HG03135 (cell line): ENCODE data around the gene CIAO2A.
A peak's percentile ranks its signal among the peaks of the same experiment; 100 is the strongest.
"Not testable (repeated sequence)": the region's sequence is repeated elsewhere in the genome, so short reads cannot be mapped to it uniquely, and the experiment has no call there.

ENCODE experiments used
- ATAC-seq: cut with Tn5 transposase; IDR thresholded peaks from one replicate; pipeline ENCODE4 v1.9.1; 2021; ENCODE audit warnings: mild to moderate bottlenecking, moderate library complexity; ENCODE audit not compliant: unreplicated experiment

The CIAO2A gene

GRCh38 chr15:64072812-64073211 is 20.8 kb downstream of the CIAO2A start:
- ATAC-seq: no peak

GRCh38 chr15:64071931-64072765 is 21.5 kb downstream of the CIAO2A start:
- ATAC-seq: no peak

DNA sequence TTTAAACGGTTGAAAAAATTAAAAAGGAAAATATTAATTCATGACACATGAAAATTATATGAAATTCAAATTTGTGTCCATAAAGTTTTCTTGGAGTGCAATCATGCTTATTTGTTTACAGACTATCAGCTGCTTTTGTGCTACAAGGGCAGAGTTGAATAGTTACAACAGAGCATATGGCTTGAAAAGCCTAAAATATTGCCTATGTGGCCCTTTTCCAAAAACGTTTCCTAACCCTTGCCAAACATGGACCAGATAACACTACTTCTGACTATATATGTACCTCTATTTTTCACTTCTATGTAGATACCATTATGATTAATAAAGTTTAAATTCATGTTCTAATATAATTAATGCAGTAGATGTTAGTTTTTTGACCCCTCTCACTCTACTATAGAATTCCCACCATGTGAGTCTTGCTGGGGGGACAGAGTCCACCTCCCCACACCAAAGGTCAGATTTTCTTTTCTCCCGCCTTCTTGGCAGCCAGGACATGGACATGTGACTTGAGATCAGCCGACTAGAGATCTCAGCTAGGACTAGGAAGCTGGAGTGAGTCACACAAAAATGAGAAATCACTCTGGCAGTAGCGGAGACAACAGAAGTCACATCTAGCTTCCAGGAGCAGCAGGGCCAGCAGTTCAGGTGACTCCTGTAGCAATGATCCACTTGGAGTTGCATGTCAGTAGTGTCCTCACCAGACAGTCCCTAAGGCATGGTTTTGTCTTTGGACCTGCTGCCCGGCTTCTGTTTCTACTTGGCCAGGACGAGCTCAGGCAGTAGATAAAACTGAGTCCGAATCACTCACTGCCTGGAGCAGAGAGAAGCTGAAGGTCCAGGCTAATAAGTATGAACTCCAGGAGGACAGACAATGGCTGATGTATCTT is 22.4 kb downstream of the CIAO2A start:
- no peak for ATAC-seq

DNA sequence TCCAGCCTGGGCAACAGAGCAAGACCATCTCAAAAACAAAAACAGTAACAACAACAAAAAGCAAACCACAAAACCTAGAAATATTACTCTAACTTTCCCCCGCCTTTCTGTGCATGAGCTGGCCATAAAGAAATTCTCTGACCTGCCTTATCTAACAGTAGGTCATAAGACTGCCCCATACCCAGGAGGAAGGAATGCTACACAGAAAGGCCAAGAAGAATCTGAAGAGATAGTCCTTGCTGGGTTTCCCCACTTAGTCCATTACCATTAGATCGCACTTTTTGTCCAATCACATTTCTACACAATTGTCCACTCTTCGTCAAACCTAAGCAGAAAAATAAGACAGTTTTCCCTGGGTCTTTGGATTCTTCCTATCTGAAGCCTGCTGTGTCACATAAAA is 23.5 kb downstream of the CIAO2A start:
- ATAC-seq: no peak

DNA sequence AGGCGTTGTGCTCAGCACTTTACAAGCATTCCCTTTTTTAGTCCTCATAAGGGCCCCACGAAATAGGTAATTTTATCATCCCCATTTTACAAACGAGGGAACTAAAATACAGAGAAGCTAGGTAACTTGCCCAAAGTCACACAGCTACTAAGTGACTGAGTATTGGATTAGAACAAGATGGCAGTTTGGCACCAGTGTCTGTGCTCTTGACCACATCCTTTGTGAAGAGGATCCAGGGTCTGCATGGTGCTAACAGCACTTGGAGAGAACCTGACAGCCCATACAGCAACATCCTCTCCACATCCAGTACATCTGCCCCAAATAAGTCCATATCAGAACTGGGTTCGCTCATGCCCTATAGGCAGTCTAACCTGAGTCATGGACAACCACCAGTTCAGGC is 25.5 kb downstream of the CIAO2A start:
- ATAC-seq: no peak

- no peak for ATAC-seq
Measured at GRCh38 chr15:64067564-64068030, 26.0 kb downstream of the CIAO2A start.

DNA sequence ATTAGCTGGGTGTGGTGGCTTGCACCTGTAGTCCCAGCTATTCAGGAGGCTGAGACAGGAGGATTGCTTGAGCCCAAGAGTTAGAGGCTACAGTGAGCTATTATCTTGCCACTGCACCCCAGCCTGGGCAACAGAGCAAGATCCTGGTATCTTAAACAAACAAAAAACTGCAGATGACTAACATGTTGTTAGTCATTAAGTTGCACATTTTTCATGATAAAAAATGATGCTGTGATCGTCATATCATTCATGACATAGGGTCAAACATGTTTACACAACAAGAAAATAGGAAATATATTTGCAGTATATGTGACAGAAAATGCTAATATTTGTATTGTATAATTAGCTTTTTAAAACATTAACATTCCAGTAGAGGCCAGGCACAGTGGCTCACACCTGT is 27.2 kb downstream of the CIAO2A start:
- no peak for ATAC-seq

- no peak for ATAC-seq
Measured at GRCh38 chr15:64060716-64061115, 32.9 kb downstream of the CIAO2A start.

DNA sequence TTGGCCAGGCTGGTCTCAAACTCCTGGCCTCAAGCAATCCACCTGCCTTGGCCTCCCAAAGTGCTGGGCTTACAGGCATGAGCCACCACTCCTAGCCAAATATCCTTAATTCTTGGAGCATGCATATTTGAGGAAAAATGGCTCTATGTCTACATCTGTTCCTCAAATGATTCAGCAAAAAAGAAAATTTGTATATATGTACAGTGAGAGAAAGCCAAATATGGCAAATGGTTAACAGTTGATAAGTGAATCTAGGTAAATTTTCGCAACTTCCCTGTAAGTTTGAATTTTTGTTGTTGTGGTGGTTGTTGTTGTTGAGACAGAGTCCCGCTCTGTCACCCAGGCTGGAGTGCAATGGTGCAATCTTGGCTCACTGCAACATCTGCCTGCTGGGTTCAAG is 34.5 kb downstream of the CIAO2A start:
- not testable (repeated sequence) for ATAC-seq

- ATAC-seq: no peak
Measured at GRCh38 chr15:64058279-64058678, 35.4 kb downstream of the CIAO2A start.

GRCh38 chr15:64053674-64054073 is 40.0 kb downstream of the CIAO2A start:
- not testable (repeated sequence) for ATAC-seq

- ATAC-seq: no peak
Measured at GRCh38 chr15:64052925-64053491, 40.6 kb downstream of the CIAO2A start.

DNA sequence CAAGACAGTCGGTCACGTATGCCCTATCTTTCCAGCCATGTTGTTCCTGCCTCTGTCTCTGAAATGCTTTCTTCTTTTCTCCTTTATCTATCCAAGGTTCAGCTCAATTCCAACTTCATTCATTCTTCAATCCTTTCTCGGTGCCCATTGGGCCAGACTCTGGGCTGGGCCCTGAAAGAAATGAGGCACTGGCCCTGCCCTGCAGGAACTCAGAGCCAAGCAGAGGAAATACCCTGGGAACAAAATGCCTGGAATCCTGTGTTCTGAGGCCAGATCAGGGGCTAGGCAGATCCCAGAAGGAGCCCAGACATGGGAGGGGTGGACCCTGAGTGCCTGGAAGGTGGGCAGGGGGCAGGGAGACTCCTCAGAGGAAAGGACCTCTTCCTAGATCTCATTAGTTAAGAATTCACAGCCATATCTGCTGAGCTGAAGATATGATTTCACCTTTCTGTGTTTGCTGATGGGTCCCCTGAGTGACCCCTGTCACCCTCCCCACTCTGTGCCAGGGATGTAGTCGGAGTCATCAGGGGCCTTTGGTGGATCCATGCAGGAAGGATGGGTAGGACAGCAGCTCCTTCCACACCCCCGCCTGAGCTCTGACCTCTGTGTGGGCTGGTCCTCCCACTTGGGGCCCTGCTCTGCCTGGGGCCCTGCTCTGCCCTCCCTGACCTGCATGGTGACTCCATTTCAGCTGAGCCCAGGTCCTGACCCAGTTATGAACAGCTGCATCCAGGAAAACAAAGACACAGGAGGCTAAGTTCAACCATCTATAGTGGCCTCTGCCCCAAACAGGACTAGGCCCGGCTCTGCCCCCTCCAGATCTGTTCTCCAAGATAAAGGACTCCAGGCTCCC is 42.0 kb downstream of the CIAO2A start:
- no peak for ATAC-seq

DNA sequence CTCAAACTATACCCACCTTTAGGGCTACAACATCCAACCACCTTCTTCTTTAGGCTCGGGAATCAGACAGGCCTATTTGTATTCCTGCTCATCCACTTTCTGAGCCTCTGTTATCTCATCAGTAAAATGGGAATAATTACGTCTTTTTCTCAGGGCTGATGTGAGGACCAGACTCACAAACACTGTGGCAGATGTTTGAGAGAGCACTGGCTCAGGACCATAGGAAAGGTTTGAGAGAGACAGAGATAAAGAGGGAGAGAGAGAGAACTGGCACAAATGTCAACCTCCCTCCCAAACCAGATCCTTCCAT is 42.6 kb downstream of the CIAO2A start:
- no peak for ATAC-seq

DNA sequence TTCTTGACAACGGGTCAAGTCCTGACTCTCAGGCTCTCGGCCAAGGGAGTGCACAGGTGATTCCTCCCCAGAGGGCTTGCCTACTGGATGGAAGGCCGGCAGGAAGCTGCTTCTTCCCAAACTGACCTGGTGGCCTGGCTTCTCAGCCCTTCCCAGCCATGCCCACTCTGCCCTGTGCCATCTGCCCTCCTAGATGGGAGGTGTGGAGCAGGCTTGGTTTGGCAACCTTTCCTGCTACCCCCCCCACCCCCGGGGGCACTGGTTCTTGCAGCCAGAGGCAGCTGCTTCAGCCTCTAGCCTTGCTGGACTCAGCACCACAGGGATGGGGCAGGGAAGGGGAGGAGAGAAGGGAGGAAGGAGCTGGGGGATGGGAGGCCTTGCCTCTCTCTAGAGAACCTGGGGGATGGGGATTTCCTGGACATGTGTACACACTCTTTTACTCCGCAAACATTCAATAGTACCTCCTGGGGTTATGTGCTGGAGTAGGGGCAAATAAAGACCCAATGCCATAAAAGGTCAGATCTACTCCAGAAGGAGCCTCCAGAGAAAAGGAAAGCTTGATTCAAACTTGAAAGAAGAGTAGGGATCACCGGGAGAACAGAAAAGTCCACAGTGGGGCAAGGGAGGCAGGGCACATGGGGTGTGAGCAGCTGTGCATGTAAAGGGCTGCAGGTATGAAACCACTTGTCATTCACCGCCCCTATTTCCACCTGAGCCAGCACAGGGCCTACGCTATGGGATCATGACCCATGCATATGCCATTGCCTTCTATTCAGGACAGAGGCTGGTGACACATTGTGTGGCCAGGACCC is 43.2 kb downstream of the CIAO2A start:
- ATAC-seq: no peak

GRCh38 chr15:64048781-64049460 is 44.7 kb downstream of the CIAO2A start:
- ATAC-seq: no peak

DNA sequence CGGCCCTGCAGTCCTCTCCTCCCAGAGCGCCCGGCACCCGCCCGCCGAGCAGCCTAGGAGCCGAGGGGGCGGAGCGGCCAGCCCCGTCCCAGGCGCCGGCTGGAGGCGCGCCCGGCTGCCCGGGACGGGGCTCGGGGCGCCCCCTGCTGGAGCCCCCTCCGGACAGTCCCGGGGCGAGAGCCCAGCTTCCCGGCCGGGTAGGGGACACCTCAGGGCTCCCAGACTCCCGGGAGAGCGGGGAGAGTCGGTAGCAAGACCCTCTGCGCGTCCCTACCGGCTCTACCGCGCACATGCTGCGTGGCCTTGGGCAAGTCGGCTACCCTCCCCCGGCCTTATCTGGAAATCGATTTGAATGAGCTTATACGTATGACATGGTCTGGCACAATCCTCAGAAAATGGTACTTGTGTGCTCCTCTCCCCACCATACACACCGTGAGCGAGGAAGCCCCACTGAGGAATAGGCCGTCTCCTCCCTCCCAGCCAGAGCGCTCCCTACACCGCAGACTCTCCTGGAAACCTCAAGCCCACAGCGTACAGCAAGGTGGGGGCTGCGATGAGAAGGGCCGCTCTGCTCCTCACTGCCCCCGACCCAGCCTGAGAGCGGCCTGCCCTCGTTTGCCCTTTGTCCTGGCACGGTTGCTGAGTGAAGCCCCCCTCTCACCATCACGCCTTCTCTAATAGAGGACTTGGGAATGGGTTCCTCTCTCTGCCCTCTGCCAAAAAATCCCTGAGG is 47.1 kb downstream of the CIAO2A start, which contains the start of gene DAPK2:
TSS of gene DAPK2 (minus strand) at position 65 of the 733 bp plus-strand sequence. CDS start 6,224 bp downstream, outside the sequence.
- peak; percentile 48 for ATAC-seq

DNA sequence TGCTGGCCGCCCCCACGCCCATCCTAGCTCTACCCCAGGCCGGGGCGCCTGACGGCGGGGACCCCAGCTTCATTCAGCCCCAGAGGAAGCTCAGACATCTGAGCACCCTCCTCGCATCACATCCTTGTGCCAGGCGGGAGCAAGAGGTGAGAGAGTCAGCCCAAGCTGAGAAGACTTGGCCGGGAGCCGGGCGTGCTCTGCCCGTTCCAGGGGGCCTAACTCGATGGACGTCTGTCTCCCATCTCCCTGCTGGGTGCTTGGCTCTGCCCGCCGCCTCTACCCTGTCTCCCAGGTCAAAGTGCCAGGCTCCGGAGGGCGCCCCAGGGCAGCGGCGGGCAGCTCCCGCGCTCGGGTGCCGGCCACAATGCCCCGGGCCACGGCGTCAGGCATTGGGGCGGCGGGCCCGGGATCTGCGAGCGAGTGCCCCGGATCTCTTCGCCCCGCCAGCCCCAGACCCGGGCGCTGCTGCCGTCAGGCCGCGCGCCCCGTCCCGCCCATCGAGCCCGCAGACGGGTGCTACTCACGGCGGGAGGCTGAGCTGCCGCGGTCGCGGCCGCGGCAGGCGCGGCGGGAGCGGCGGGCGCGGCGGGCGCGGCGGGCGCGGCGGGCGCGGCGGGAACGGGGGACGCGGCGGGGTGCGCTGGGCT is 47.7 kb downstream of the CIAO2A start:
- ATAC-seq: peak; percentile 25
